Brain microvascular endothelial cell (primary cell): ENCODE measurements around the gene RNF115.
"Not testable (repeated sequence)": the region's sequence is repeated elsewhere in the genome, so short reads cannot be mapped to it uniquely, and the experiment has no call there.

ENCODE experiments used
- DNase-seq: peaks from one replicate; pipeline ENCODE4 v3.0.0-alpha.2; 2020
- H3K27ac ChIP-seq: fragments of 250-450 bp; sonication (Bioruptor Pico); 2 replicates; pipeline ENCODE4 v1.5.1; 2020; ENCODE audit warnings: mild to moderate bottlenecking, moderate library complexity
- H3K27me3 ChIP-seq: fragments of 250-450 bp; sonication (Bioruptor Pico); replicated peaks from 2 replicates; pipeline ENCODE4 v1.5.1; 2020; ENCODE audit warnings: mild to moderate bottlenecking
- H3K36me3 ChIP-seq: fragments of 250-450 bp; sonication (Bioruptor Pico); replicated peaks from 2 replicates; pipeline ENCODE4 v1.5.1; 2020; ENCODE audit warnings: mild to moderate bottlenecking
- H3K4me3 ChIP-seq: 2 replicates; pipeline ENCODE4 v1.5.1; 2011; ENCODE audit warnings: low read depth, mild to moderate bottlenecking, control low read depth, low read length, moderate library complexity
- CTCF ChIP-seq: IDR thresholded peaks from 2 replicates; pipeline ENCODE4 v1.5.1; 2011; ENCODE audit warnings: low read depth, mild to moderate bottlenecking, moderate library complexity, low read length, control low read depth, inconsistent platforms; ENCODE audit errors: missing control alignments
- in situ Hi-C: cut with HindIII; loops from 2 replicates; pipeline ENCODE4 v1.10.0; 2017; ENCODE audit warnings: low sequenced_read_pairs, low pct_ligation_motif_present

RNF115 gene

GRCh38 chr1:145795257-145795881 is 28.5 kb downstream of the RNF115 start:
- no peak for DNase-seq
- Histone ChIP-seq H3K27ac (no peak overlapping the region), H3K36me3 (no peaks in the 10 kb centered on the region), H3K27me3 (no peaks in the 10 kb centered on the region), H3K4me3 (no peak overlapping the region)
- TF ChIP-seq CTCF, result no peak
- in situ Hi-C loops, result no loop called here

- H3K27ac ChIP-seq, result no peak overlapping the region
- H3K36me3 ChIP-seq, result no peaks in the 10 kb centered on the region
- no peaks in the 10 kb centered on the region for H3K27me3 ChIP-seq
- TF ChIP-seq CTCF, result no peak
- in situ Hi-C loops, result no loop called here
- DNase-seq, result no peak
- no peak overlapping the region for H3K4me3 ChIP-seq
These were observed 31.4 kb downstream of the RNF115 start for GRCh38 chr1:145792484-145792883.

- DNase-seq, H3K27ac ChIP-seq, H3K27me3 ChIP-seq, H3K36me3 ChIP-seq, H3K4me3 ChIP-seq, in situ Hi-C loops: not testable (repeated sequence)
These were observed 32.0 kb downstream of the RNF115 start for GRCh38 chr1:145791860-145792259.

GRCh38 chr1:145788580-145788979 is 35.3 kb downstream of the RNF115 start:
- H3K27me3 ChIP-seq, result no peaks in the 10 kb centered on the region
- H3K4me3 ChIP-seq, result no peak overlapping the region
- in situ Hi-C loops, result no loop called here
- DNase-seq, result no peak
- H3K36me3 ChIP-seq, result no peaks in the 10 kb centered on the region
- no peak overlapping the region for H3K27ac ChIP-seq
- TF ChIP-seq CTCF, result no peak

- no peak overlapping the region for H3K4me3 ChIP-seq
- no peak for DNase-seq
- no peak for TF ChIP-seq CTCF
- H3K27ac ChIP-seq, result no peak overlapping the region
- no peaks in the 10 kb centered on the region for H3K36me3 ChIP-seq
- in situ Hi-C loops, result no loop called here
- H3K27me3 ChIP-seq, result no peaks in the 10 kb centered on the region
These were observed 37.6 kb downstream of the RNF115 start for GRCh38 chr1:145786271-145786670.

- Histone ChIP-seq H3K36me3 (no peaks in the 10 kb centered on the region), H3K4me3 (no peak overlapping the region), H3K27me3 (no peaks in the 10 kb centered on the region), H3K27ac (no peak overlapping the region)
- DNase-seq, result no peak
- TF ChIP-seq CTCF, result no peak
- in situ Hi-C loops, result no loop called here
These were observed 38.3 kb downstream of the RNF115 start for GRCh38 chr1:145785547-145785946.
